ENCODE measurements around the gene ROBO2. TPM values are rescaled to one million over a fixed set of nuclear protein-coding genes. Genes with fewer than 3 reads are reported as not detected.
A peak's percentile ranks its signal among the peaks of the same experiment; 100 is the strongest.

Gene ROBO2, protein sequence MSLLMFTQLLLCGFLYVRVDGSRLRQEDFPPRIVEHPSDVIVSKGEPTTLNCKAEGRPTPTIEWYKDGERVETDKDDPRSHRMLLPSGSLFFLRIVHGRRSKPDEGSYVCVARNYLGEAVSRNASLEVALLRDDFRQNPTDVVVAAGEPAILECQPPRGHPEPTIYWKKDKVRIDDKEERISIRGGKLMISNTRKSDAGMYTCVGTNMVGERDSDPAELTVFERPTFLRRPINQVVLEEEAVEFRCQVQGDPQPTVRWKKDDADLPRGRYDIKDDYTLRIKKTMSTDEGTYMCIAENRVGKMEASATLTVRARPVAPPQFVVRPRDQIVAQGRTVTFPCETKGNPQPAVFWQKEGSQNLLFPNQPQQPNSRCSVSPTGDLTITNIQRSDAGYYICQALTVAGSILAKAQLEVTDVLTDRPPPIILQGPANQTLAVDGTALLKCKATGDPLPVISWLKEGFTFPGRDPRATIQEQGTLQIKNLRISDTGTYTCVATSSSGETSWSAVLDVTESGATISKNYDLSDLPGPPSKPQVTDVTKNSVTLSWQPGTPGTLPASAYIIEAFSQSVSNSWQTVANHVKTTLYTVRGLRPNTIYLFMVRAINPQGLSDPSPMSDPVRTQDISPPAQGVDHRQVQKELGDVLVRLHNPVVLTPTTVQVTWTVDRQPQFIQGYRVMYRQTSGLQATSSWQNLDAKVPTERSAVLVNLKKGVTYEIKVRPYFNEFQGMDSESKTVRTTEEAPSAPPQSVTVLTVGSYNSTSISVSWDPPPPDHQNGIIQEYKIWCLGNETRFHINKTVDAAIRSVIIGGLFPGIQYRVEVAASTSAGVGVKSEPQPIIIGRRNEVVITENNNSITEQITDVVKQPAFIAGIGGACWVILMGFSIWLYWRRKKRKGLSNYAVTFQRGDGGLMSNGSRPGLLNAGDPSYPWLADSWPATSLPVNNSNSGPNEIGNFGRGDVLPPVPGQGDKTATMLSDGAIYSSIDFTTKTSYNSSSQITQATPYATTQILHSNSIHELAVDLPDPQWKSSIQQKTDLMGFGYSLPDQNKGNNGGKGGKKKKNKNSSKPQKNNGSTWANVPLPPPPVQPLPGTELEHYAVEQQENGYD (N-terminal part only)
- total RNA-seq = 1 to 10 TPM; 9.8 to 9.9 TPM

- Histone ChIP-seq H3K4me1 (ENCODE audit: control insufficient read depth in 1 of 2, low read depth in 2 of 2) (peaks cover 0 to 12% of the 10 kb centered on the region in 2 donors), H3K27me3 (replicated peaks; ENCODE audit: insufficient read depth) (no peaks in the 10 kb centered on the region), H3K27ac (peak within 1 kb of the TSS in 1 of 2 donors; percentile 59), H3K4me3 (peak within 1 kb of the TSS; percentile 79), H3K36me3 (no peaks in the 10 kb centered on the region), H3K9me3 (no peaks in the 10 kb centered on the region)
- DNase-seq (ENCODE audit: low spot score) (no peak), ATAC-seq (ENCODE audit: insufficient number of reproducible peaks, low FRiP score, low read depth) (peak; percentile 43)
- no peak for TF ChIP-seq CTCF (IDR thresholded peaks at IDR 0.05)
Measured at GRCh38 chr3:77039606-77040171, at the start of gene ROBO2. Gene ROBO2 (plus strand): TSS chr3:77040099. CDS start chr3:77040786, 687 bp downstream.

GRCh38 chr3:76990606-76991005, 49.3 kb upstream of the ROBO2 start:
- Histone ChIP-seq H3K36me3 (no peaks in the 10 kb centered on the region), H3K4me3 (no peak overlapping the region), H3K9me3 (no peaks in the 10 kb centered on the region), H3K27me3 (replicated peaks; ENCODE audit: insufficient read depth) (no peaks in the 10 kb centered on the region), H3K4me1 (ENCODE audit: control insufficient read depth in 1 of 2, low read depth in 2 of 2) (no peaks in the 10 kb centered on the region), H3K27ac (no peak overlapping the region)
- DNase-seq (ENCODE audit: low spot score) (no peak), ATAC-seq (ENCODE audit: insufficient number of reproducible peaks, low FRiP score, low read depth) (no peak)
- no peak for TF ChIP-seq CTCF (IDR thresholded peaks at IDR 0.05)

- H3K27me3 ChIP-seq (replicated peaks; ENCODE audit: insufficient read depth) = no peaks in the 10 kb centered on the region
- H3K4me3 ChIP-seq = no peak overlapping the region
- no peaks in the 10 kb centered on the region for H3K4me1 ChIP-seq (ENCODE audit: control insufficient read depth in 1 of 2, low read depth in 2 of 2)
- no peak for TF ChIP-seq CTCF (IDR thresholded peaks at IDR 0.05)
- H3K36me3 ChIP-seq = no peaks in the 10 kb centered on the region
- no peak for ATAC-seq (ENCODE audit: insufficient number of reproducible peaks, low FRiP score, low read depth)
- no peak overlapping the region for H3K27ac ChIP-seq
- DNase-seq (ENCODE audit: low spot score) = no peak
- H3K9me3 ChIP-seq = no peaks in the 10 kb centered on the region
Measured at GRCh38 chr3:76991165-76991564, 48.7 kb upstream of the ROBO2 start.

DNA sequence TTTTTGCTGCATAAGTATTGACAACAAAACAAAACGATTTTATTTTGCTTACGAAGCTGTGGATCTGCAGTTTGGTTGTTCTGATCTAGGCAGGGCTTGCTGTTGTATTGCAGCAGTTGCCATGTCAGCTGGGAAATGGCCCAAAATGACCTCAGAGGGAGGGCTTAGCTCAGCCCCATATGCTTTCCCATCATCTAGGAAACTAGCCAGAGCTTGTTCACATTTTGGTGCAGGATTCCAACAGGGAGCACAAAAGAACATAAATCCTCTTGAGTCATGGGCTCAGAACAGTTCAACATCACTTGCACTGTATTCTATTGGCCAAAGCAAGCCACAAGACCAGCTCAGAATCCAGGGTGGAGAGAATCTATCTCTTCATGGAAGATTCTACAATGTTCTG, 42.2 kb upstream of the ROBO2 start:
- ATAC-seq (ENCODE audit: insufficient number of reproducible peaks, low FRiP score, low read depth) = no peak
- no peak overlapping the region for H3K27ac ChIP-seq

More for the DNA sequence above, 42.2 kb upstream of the ROBO2 start:
- Histone ChIP-seq H3K36me3 (no peaks in the 10 kb centered on the region), H3K9me3 (no peaks in the 10 kb centered on the region), H3K27me3 (replicated peaks; ENCODE audit: insufficient read depth) (no peaks in the 10 kb centered on the region), H3K4me1 (ENCODE audit: control insufficient read depth in 1 of 2, low read depth in 2 of 2) (no peaks in the 10 kb centered on the region), H3K4me3 (no peak overlapping the region)
- no peak for DNase-seq (ENCODE audit: low spot score)
- TF ChIP-seq CTCF (IDR thresholded peaks at IDR 0.05) = no peak
